OCI-LY1 (cell line): ENCODE measurements around the gene CA5A.

Experiments used
- H2AFZ ChIP-seq: fragments of 200-600 bp; sonication (generic), shearing (Covaris generic); 2 replicates; pipeline ENCODE4 v1.6.0; 2014; ENCODE audit warnings: antibody characterized with exemption, mild to moderate bottlenecking, low read length
- H3F3A ChIP-seq: fragments of 200-600 bp; sonication (generic), shearing (Covaris generic); 2 replicates; pipeline ENCODE4 v1.6.0; 2014; ENCODE audit warnings: mild to moderate bottlenecking, antibody characterized with exemption, low read length, moderate library complexity; ENCODE audit not compliant: insufficient read depth
- H3K27ac ChIP-seq: fragments of 200-600 bp; sonication (generic); 2 replicates; pipeline ENCODE4 v1.5.1; 2014; ENCODE audit warnings: low read length, mixed run types, mild to moderate bottlenecking, low read depth; ENCODE audit not compliant: poor library complexity, severe bottlenecking
- H3K27me3 ChIP-seq: fragments of 200-600 bp; sonication (generic); 2 replicates; pipeline ENCODE4 v1.6.0; 2014; ENCODE audit warnings: antibody characterized with exemption, mild to moderate bottlenecking, low read length, moderate library complexity; ENCODE audit not compliant: insufficient read depth
- H3K36me3 ChIP-seq: fragments of 200-600 bp; sonication (generic); 2 replicates; pipeline ENCODE4 v1.6.1; 2014; ENCODE audit warnings: mild to moderate bottlenecking, antibody characterized with exemption, low read length, moderate library complexity, mixed read lengths; ENCODE audit not compliant: insufficient read depth
- H3K4me1 ChIP-seq: fragments of 200-600 bp; sonication (generic); 2 replicates; pipeline ENCODE4 v1.5.1; 2014; ENCODE audit warnings: mild to moderate bottlenecking, low read length, moderate library complexity; ENCODE audit not compliant: insufficient read depth, severe bottlenecking
- H3K4me2 ChIP-seq: fragments of 200-600 bp; sonication (generic), shearing (Covaris generic); 2 replicates; pipeline ENCODE4 v1.6.1; 2014; ENCODE audit warnings: low read length
- H3K4me3 ChIP-seq: fragments of 200-600 bp; sonication (generic); 2 replicates; pipeline ENCODE4 v1.5.1; 2014; ENCODE audit warnings: low read length, low read depth, mild to moderate bottlenecking, mixed read lengths; ENCODE audit not compliant: poor library complexity, severe bottlenecking
- H3K79me2 ChIP-seq: fragments of 200-600 bp; shearing (Covaris generic); 2 replicates; pipeline ENCODE4 v1.6.1; 2016; ENCODE audit warnings: mixed run types, low read length, mixed read lengths; ENCODE audit not compliant: insufficient read depth
- H3K9ac ChIP-seq: fragments of 200-600 bp; sonication (generic), shearing (Covaris generic); 2 replicates; pipeline ENCODE4 v1.6.1; 2014; ENCODE audit warnings: mild to moderate bottlenecking, low read length, mixed read lengths
- H3K9me2 ChIP-seq: fragments of 200-600 bp; sonication (generic), shearing (Covaris generic); 2 replicates; pipeline ENCODE4 v1.6.1; 2014; ENCODE audit warnings: low read depth, mild to moderate bottlenecking, low read length, mixed read lengths
- H3K9me3 ChIP-seq: fragments of 200-600 bp; shearing (Covaris generic); 2 replicates; pipeline ENCODE4 v1.6.1; 2014; ENCODE audit warnings: low read length, mixed read lengths
- H4K20me1 ChIP-seq: fragments of 200-600 bp; sonication (generic), shearing (Covaris generic); 2 replicates; pipeline ENCODE4 v1.6.0; 2016; ENCODE audit warnings: mild to moderate bottlenecking, low read length; ENCODE audit not compliant: insufficient read depth
- CTCF ChIP-seq: fragments of 200-600 bp; sonication (generic), shearing (Covaris generic); IDR thresholded peaks from 2 replicates; pipeline ENCODE4 v1.5.1; 2017; ENCODE audit warnings: mild to moderate bottlenecking, antibody characterized with exemption, low read length, moderate library complexity, mixed read lengths
- EZH2 ChIP-seq: fragments of 200-600 bp; sonication (generic), shearing (Covaris generic); IDR thresholded peaks from 2 replicates; pipeline ENCODE4 v1.8.0; 2017; ENCODE audit warnings: borderline replicate concordance, mixed run types, mild to moderate bottlenecking, antibody characterized with exemption, low read length, moderate library complexity, mixed read lengths

The CA5A gene

GRCh38 chr16:87930456-87930855, 5.9 kb downstream of the CA5A start:
- Histone ChIP-seq H4K20me1 (no peaks in the 10 kb centered on the region), H3K36me3 (no peaks in the 10 kb centered on the region), H3K27ac (no peak overlapping the region), H3K9me2 (no peaks in the 10 kb centered on the region), H3K27me3 (peaks cover 15% of the 10 kb centered on the region; the same call in 1 of the 2 replicates), H3K9me3 (no peaks in the 10 kb centered on the region), H3K4me2 (no peak overlapping the region), H3K4me1 (no peaks in the 10 kb centered on the region), H3K79me2 (no peaks in the 10 kb centered on the region), H3K4me3 (no peak overlapping the region), H3F3A (no peaks in the 10 kb centered on the region), H2AFZ (no peak overlapping the region), H3K9ac (no peak overlapping the region)
- TF ChIP-seq EZH2: no peak
- TF ChIP-seq CTCF: peak; percentile 34

- TF ChIP-seq EZH2: no peak
- TF ChIP-seq CTCF: no peak
- H3K79me2 ChIP-seq: no peaks in the 10 kb centered on the region
Measured at GRCh38 chr16:87929986-87930385, 6.3 kb downstream of the CA5A start.

GRCh38 chr16:87927195-87927562, 9.2 kb downstream of the CA5A start:
- TF ChIP-seq CTCF (no peak), EZH2 (no peak)
- H4K20me1 ChIP-seq: no peaks in the 10 kb centered on the region
- no peak overlapping the region for H3K4me3 ChIP-seq
- H2AFZ ChIP-seq: no peak overlapping the region
- H3K36me3 ChIP-seq: no peaks in the 10 kb centered on the region
- no peaks in the 10 kb centered on the region for H3K9me2 ChIP-seq
- H3K27ac ChIP-seq: no peak overlapping the region
- peaks cover 14% of the 10 kb centered on the region; the same call in 1 of the 2 replicates for H3K27me3 ChIP-seq
- no peak overlapping the region for H3K4me2 ChIP-seq
- no peaks in the 10 kb centered on the region for H3K79me2 ChIP-seq
- peaks cover 6% of the 10 kb centered on the region for H3K4me1 ChIP-seq
- no peaks in the 10 kb centered on the region for H3F3A ChIP-seq
- no peaks in the 10 kb centered on the region for H3K9me3 ChIP-seq
- H3K9ac ChIP-seq: no peak overlapping the region

More at GRCh38 chr16:87929986-87930385, 6.3 kb downstream of the CA5A start:
- no peak overlapping the region for H3K4me3 ChIP-seq
- H4K20me1 ChIP-seq: no peaks in the 10 kb centered on the region
- no peaks in the 10 kb centered on the region for H3K36me3 ChIP-seq
- H3F3A ChIP-seq: no peaks in the 10 kb centered on the region
- H3K9me2 ChIP-seq: no peaks in the 10 kb centered on the region
- no peak overlapping the region for H3K9ac ChIP-seq
- H2AFZ ChIP-seq: no peak overlapping the region
- peaks cover 12% of the 10 kb centered on the region; the same call in 1 of the 2 replicates for H3K27me3 ChIP-seq
- H3K4me1 ChIP-seq: no peaks in the 10 kb centered on the region
- no peak overlapping the region for H3K4me2 ChIP-seq
- H3K9me3 ChIP-seq: no peaks in the 10 kb centered on the region
- H3K27ac ChIP-seq: no peak overlapping the region
